ENCODE measurements around the gene TFCP2.

TFCP2 gene

DNA sequence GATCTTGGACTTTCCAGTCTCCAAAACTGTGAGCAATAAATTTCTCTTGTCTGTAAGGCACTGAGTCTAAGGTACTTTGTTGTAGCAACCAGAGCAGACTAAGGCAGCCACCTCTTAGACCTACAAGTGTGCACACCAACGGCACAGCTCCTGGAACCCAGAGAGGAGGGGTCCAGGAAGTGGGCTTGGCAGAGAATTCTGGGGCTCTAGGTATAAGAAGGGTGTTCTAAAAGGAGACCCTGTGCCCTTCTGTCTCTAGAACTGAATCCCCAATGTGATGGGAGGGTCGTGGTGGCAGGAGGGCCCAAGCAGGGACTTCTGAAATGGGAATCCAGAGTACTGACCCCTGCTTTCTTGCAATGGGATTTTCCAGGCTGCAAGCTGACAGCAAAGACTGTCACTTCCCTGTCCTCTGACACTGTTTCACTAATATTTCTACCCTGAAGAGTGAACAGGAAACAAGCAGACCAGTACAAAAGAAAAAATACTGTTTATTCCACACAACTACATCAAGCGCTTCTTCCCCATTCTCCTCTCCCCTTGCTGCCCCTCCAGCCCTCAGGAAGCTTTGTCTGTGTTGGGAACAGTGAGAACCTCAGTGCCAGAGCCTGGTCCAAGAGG is 13.6 kb upstream of the TFCP2 start:
- H3K36me3 ChIP-seq (ENCODE audit: control insufficient read depth in 2 of 2, insufficient read depth in 2 of 2, low read length in 2 of 2) = peaks cover 0 to 9% of the 10 kb centered on the region in 2 donors
- H3K4me3 ChIP-seq (ENCODE audit: low read length in 2 of 2) = no peak overlapping the region
- no peaks in the 10 kb centered on the region for H3K9me3 ChIP-seq (ENCODE audit: control insufficient read depth in 2 of 2, low read length in 2 of 2)
- no peak overlapping the region for H3K9ac ChIP-seq (ENCODE audit: low read depth in 1 of 2, low read length in 2 of 2)
- no peaks in the 10 kb centered on the region for H3K27me3 ChIP-seq (ENCODE audit: control insufficient read depth in 2 of 2, insufficient read depth in 2 of 2, low read length in 2 of 2)
- no peak overlapping the region for H3K27ac ChIP-seq (ENCODE audit: low read depth in 2 of 2, low read length in 2 of 2)
- no peaks in the 10 kb centered on the region for H3K4me1 ChIP-seq (ENCODE audit: control insufficient read depth in 2 of 2, insufficient read depth in 2 of 2, low read length in 2 of 2)

- H3K4me1 ChIP-seq (ENCODE audit: control insufficient read depth in 2 of 2, insufficient read depth in 2 of 2, low read length in 2 of 2) = no peaks in the 10 kb centered on the region
- H3K27ac ChIP-seq (ENCODE audit: low read depth in 2 of 2, low read length in 2 of 2) = no peak overlapping the region
- peaks cover 0 to 6% of the 10 kb centered on the region in 2 donors for H3K36me3 ChIP-seq (ENCODE audit: control insufficient read depth in 2 of 2, insufficient read depth in 2 of 2, low read length in 2 of 2)
- no peaks in the 10 kb centered on the region for H3K27me3 ChIP-seq (ENCODE audit: control insufficient read depth in 2 of 2, insufficient read depth in 2 of 2, low read length in 2 of 2)
- no peak overlapping the region for H3K4me3 ChIP-seq (ENCODE audit: low read length in 2 of 2)
- no peaks in the 10 kb centered on the region for H3K9me3 ChIP-seq (ENCODE audit: control insufficient read depth in 2 of 2, low read length in 2 of 2)
- no peak overlapping the region for H3K9ac ChIP-seq (ENCODE audit: low read depth in 1 of 2, low read length in 2 of 2)
Measured at GRCh38 chr12:51185171-51185717, 12.3 kb upstream of the TFCP2 start.

DNA sequence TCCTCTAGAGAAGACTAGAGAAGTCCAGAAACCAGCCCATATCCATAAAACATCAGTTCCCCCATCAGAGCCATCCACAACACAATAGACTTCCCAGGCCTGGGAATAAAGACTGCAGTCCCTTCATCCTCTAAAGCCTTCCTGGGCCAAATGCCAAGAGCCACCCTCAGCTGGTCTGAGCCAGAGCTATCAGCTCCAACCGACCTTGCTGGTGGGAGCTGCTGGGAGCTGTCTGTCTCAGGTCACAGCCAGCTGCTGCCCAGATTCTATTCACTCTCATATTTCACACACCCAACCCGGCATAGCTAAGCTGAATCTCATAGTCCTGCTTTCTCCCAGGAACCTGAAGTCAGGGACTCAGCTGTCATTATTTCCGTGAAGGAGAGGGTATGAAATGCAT is 10.9 kb upstream of the TFCP2 start:
- Histone ChIP-seq H3K27me3 (ENCODE audit: control insufficient read depth in 2 of 2, insufficient read depth in 2 of 2, low read length in 2 of 2) (no peaks in the 10 kb centered on the region), H3K4me3 (ENCODE audit: low read length in 2 of 2) (no peak overlapping the region), H3K9me3 (ENCODE audit: control insufficient read depth in 2 of 2, low read length in 2 of 2) (no peaks in the 10 kb centered on the region), H3K36me3 (ENCODE audit: control insufficient read depth in 2 of 2, insufficient read depth in 2 of 2, low read length in 2 of 2) (no peaks in the 10 kb centered on the region), H3K27ac (ENCODE audit: low read depth in 2 of 2, low read length in 2 of 2) (no peak overlapping the region), H3K4me1 (ENCODE audit: control insufficient read depth in 2 of 2, insufficient read depth in 2 of 2, low read length in 2 of 2) (no peaks in the 10 kb centered on the region), H3K9ac (ENCODE audit: low read depth in 1 of 2, low read length in 2 of 2) (no peak overlapping the region)

GRCh38 chr12:51183349-51183748 is 10.4 kb upstream of the TFCP2 start:
- H3K36me3 ChIP-seq (ENCODE audit: control insufficient read depth in 2 of 2, insufficient read depth in 2 of 2, low read length in 2 of 2) = no peaks in the 10 kb centered on the region
- H3K27ac ChIP-seq (ENCODE audit: low read depth in 2 of 2, low read length in 2 of 2) = no peak overlapping the region
- no peaks in the 10 kb centered on the region for H3K27me3 ChIP-seq (ENCODE audit: control insufficient read depth in 2 of 2, insufficient read depth in 2 of 2, low read length in 2 of 2)
- no peak overlapping the region for H3K9ac ChIP-seq (ENCODE audit: low read depth in 1 of 2, low read length in 2 of 2)
- no peak overlapping the region for H3K4me3 ChIP-seq (ENCODE audit: low read length in 2 of 2)
- no peaks in the 10 kb centered on the region for H3K4me1 ChIP-seq (ENCODE audit: control insufficient read depth in 2 of 2, insufficient read depth in 2 of 2, low read length in 2 of 2)
- no peaks in the 10 kb centered on the region for H3K9me3 ChIP-seq (ENCODE audit: control insufficient read depth in 2 of 2, low read length in 2 of 2)

GRCh38 chr12:51181558-51181957 is 8.6 kb upstream of the TFCP2 start:
- no peaks in the 10 kb centered on the region for H3K4me1 ChIP-seq (ENCODE audit: control insufficient read depth in 2 of 2, insufficient read depth in 2 of 2, low read length in 2 of 2)
- H3K4me3 ChIP-seq (ENCODE audit: low read length in 2 of 2) = no peak overlapping the region
- no peak overlapping the region for H3K9ac ChIP-seq (ENCODE audit: low read depth in 1 of 2, low read length in 2 of 2)
- no peaks in the 10 kb centered on the region for H3K9me3 ChIP-seq (ENCODE audit: control insufficient read depth in 2 of 2, low read length in 2 of 2)
- no peak overlapping the region for H3K27ac ChIP-seq (ENCODE audit: low read depth in 2 of 2, low read length in 2 of 2)
- H3K36me3 ChIP-seq (ENCODE audit: control insufficient read depth in 2 of 2, insufficient read depth in 2 of 2, low read length in 2 of 2) = no peaks in the 10 kb centered on the region
- H3K27me3 ChIP-seq (ENCODE audit: control insufficient read depth in 2 of 2, insufficient read depth in 2 of 2, low read length in 2 of 2) = no peaks in the 10 kb centered on the region

DNA sequence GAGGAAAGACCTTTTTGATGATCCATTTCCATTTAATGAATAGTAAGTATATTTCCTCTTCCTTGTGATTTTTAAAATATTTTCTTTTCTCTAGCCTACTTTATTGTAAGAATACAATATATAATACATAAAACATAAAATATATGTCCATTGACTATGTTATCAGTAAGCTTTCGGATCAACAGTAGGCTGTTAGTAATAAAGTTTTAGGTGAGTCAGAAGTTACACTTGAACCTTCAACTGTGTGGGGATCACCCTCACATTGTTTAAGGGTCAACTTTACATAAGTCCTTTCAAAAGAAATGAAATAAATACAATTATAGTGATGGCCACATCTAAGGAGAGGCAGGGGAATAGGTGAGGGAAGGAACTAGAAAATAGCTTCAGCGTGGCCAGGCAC is 5.0 kb upstream of the TFCP2 start:
- no peak overlapping the region for H3K4me3 ChIP-seq (ENCODE audit: low read length in 2 of 2)

GRCh38 chr12:51174501-51174900 is 1.6 kb upstream of the TFCP2 start:
- no peaks in the 10 kb centered on the region for H3K9me3 ChIP-seq (ENCODE audit: control insufficient read depth in 2 of 2, low read length in 2 of 2)
- H3K4me3 ChIP-seq (ENCODE audit: low read length in 2 of 2) = no peak overlapping the region
- H3K9ac ChIP-seq (ENCODE audit: low read depth in 1 of 2, low read length in 2 of 2) = no peak overlapping the region
- no peaks in the 10 kb centered on the region for H3K36me3 ChIP-seq (ENCODE audit: control insufficient read depth in 2 of 2, insufficient read depth in 2 of 2, low read length in 2 of 2)
- H3K27me3 ChIP-seq (ENCODE audit: control insufficient read depth in 2 of 2, insufficient read depth in 2 of 2, low read length in 2 of 2) = no peaks in the 10 kb centered on the region
- peaks cover 6 to 8% of the 10 kb centered on the region in 2 donors for H3K4me1 ChIP-seq (ENCODE audit: control insufficient read depth in 2 of 2, insufficient read depth in 2 of 2, low read length in 2 of 2)
- H3K27ac ChIP-seq (ENCODE audit: low read depth in 2 of 2, low read length in 2 of 2) = no peak overlapping the region

More for the DNA sequence above, 5.0 kb upstream of the TFCP2 start:
- H3K9ac ChIP-seq (ENCODE audit: low read depth in 1 of 2, low read length in 2 of 2) = no peak overlapping the region
- H3K27me3 ChIP-seq (ENCODE audit: control insufficient read depth in 2 of 2, insufficient read depth in 2 of 2, low read length in 2 of 2) = no peaks in the 10 kb centered on the region
- no peak overlapping the region for H3K27ac ChIP-seq (ENCODE audit: low read depth in 2 of 2, low read length in 2 of 2)
- no peaks in the 10 kb centered on the region for H3K36me3 ChIP-seq (ENCODE audit: control insufficient read depth in 2 of 2, insufficient read depth in 2 of 2, low read length in 2 of 2)
- no peaks in the 10 kb centered on the region for H3K9me3 ChIP-seq (ENCODE audit: control insufficient read depth in 2 of 2, low read length in 2 of 2)
- H3K4me1 ChIP-seq (ENCODE audit: control insufficient read depth in 2 of 2, insufficient read depth in 2 of 2, low read length in 2 of 2) = no peaks in the 10 kb centered on the region

DNA sequence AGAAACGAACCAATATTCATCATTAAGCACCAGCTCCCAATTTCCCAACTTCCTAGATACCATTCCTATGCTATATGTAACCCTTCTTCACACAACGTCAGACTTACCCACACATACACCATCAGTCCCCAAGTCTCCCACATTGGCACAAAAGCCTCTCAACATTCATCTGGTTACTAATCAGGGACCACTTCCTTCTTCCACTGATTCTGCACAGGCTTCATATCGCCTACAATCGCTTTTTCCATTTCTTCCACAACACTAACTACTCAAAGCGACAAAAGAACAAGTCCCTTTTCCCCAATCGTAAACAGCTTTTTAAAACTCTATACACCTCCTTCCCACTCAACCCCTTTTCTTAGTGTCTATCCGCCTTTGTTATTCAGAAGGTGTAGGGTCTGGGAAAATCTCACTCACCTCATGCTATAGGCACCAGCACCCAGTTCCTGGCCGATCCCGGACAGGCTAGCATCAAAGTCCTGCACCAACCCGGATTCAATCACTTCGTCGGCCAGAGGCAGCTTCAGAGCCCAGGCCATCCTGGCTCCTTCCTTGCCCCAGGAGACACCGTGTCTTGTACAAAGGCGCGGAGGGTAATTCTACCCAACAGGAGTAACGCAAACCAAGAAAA is 936 bp downstream of the TFCP2 start:
- Histone ChIP-seq H3K27me3 (ENCODE audit: control insufficient read depth in 2 of 2, insufficient read depth in 2 of 2, low read length in 2 of 2) (no peaks in the 10 kb centered on the region), H3K9me3 (ENCODE audit: control insufficient read depth in 2 of 2, low read length in 2 of 2) (no peaks in the 10 kb centered on the region), H3K4me1 (ENCODE audit: control insufficient read depth in 2 of 2, insufficient read depth in 2 of 2, low read length in 2 of 2) (peaks cover 6 to 8% of the 10 kb centered on the region in 2 donors), H3K4me3 (ENCODE audit: low read length in 2 of 2) (peak overlapping the region; percentile 98 to 100), H3K27ac (ENCODE audit: low read depth in 2 of 2, low read length in 2 of 2) (peak overlapping the region; percentile 98 to 99), H3K36me3 (ENCODE audit: control insufficient read depth in 2 of 2, insufficient read depth in 2 of 2, low read length in 2 of 2) (no peaks in the 10 kb centered on the region), H3K9ac (ENCODE audit: low read depth in 1 of 2, low read length in 2 of 2) (peak overlapping the region; percentile 96 to 99)

- Histone ChIP-seq H3K27ac (ENCODE audit: low read depth in 2 of 2, low read length in 2 of 2) (no peak overlapping the region), H3K9ac (ENCODE audit: low read depth in 1 of 2, low read length in 2 of 2) (no peak overlapping the region), H3K27me3 (ENCODE audit: control insufficient read depth in 2 of 2, insufficient read depth in 2 of 2, low read length in 2 of 2) (no peaks in the 10 kb centered on the region), H3K36me3 (ENCODE audit: control insufficient read depth in 2 of 2, insufficient read depth in 2 of 2, low read length in 2 of 2) (no peaks in the 10 kb centered on the region), H3K4me3 (ENCODE audit: low read length in 2 of 2) (no peak overlapping the region), H3K9me3 (ENCODE audit: control insufficient read depth in 2 of 2, low read length in 2 of 2) (no peaks in the 10 kb centered on the region), H3K4me1 (ENCODE audit: control insufficient read depth in 2 of 2, insufficient read depth in 2 of 2, low read length in 2 of 2) (no peaks in the 10 kb centered on the region)
Measured at GRCh38 chr12:51163795-51164194, 9.1 kb downstream of the TFCP2 start.

GRCh38 chr12:51162217-51162616 is 10.7 kb downstream of the TFCP2 start:
- no peak overlapping the region for H3K4me3 ChIP-seq (ENCODE audit: low read length in 2 of 2)
- no peak overlapping the region for H3K27ac ChIP-seq (ENCODE audit: low read depth in 2 of 2, low read length in 2 of 2)
- no peak overlapping the region for H3K9ac ChIP-seq (ENCODE audit: low read depth in 1 of 2, low read length in 2 of 2)
- H3K27me3 ChIP-seq (ENCODE audit: control insufficient read depth in 2 of 2, insufficient read depth in 2 of 2, low read length in 2 of 2) = no peaks in the 10 kb centered on the region
- H3K4me1 ChIP-seq (ENCODE audit: control insufficient read depth in 2 of 2, insufficient read depth in 2 of 2, low read length in 2 of 2) = no peaks in the 10 kb centered on the region
- H3K9me3 ChIP-seq (ENCODE audit: control insufficient read depth in 2 of 2, low read length in 2 of 2) = no peaks in the 10 kb centered on the region
- no peaks in the 10 kb centered on the region for H3K36me3 ChIP-seq (ENCODE audit: control insufficient read depth in 2 of 2, insufficient read depth in 2 of 2, low read length in 2 of 2)
